NCI-H510A treated with DMSO at 0.1 percent for 48 hours (cell line): ENCODE results near the gene MAPT.
"Not testable (repeated sequence)": the region's sequence is repeated elsewhere in the genome, so short reads cannot be mapped to it uniquely, and the experiment has no call there.

Experiments used
- DNase-seq: peaks from one replicate; lab custom pipeline; 2025; lab: John Stamatoyannopoulos, UW

Gene MAPT

DNA sequence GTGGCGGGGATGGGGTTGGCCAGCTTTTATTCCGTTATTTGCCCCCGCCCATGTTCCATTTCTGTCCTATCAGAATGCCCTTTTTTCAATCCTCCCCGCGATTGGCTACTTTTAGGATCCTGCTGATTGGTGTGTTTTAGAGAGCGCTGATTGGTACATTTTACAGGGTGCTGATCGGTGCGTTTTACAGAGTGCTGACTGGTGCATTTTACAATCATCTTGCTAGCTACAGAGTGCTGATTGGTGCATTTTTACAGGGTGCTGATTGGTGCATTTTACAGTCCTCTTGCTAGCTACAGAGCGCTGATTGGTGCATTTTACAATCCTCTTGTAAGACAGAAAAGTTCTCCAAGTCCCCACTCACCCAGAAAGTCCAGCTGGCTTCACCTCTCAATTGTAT is 32.2 kb upstream of the MAPT start:
- DNase-seq: not testable (repeated sequence)

DNA sequence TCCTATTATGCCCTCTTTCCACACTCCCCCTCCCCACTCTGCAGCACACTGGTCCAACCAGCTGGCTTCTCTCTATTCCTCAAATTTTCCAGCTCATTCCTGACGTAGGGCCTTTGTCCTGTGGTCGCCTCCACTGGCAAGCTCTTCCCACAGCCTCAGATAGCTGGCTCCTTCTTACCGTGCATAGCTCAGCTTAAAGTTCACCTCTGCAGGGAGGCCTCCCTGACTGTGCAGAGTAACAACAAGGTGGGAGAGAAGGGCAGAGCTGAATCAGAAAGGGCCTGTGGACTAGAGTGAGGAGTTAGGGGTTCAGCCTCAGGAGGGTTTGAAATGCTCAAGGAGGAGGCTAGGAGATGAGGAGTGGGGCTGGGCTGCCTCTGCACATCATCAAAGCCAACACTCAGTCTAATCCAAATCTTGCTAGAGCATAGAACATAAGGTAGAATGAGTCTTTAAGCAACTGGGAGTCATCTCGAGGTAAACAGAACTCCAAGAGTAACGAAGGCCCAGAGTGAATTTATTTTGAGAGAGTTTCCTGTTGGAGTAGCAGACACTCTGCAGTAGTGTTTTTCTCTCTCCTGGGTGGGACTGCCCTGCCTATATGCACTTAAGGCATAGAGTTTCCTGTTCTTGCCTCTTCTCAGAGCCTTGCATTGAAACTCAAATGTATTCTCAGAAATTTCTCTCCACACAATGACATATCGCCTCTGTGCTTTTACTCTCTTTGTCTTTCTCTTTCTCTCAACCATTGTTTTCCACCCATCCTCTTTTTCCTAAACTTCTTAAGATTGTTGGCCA is 30.3 kb upstream of the MAPT start:
- DNase-seq: no peak

DNA sequence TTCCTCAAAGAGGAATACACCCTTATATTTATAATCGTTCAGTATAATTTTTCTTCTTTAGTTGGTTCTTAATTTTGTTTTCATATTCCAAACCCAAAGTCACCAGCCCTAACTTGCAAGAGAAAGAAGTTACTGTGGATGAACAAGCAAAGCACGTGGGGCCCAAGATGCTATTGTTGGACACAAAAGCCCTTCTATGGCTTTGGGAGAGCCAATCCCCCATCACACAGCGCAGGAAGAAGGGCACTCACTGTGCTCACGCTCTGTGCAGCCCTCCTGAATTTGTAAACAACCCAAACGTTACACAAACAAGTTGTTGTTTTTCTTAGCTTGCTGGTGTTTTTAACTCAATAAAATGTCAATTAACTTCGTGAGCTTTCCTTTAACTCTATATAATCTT is 27.2 kb upstream of the MAPT start:
- DNase-seq: no peak

DNA sequence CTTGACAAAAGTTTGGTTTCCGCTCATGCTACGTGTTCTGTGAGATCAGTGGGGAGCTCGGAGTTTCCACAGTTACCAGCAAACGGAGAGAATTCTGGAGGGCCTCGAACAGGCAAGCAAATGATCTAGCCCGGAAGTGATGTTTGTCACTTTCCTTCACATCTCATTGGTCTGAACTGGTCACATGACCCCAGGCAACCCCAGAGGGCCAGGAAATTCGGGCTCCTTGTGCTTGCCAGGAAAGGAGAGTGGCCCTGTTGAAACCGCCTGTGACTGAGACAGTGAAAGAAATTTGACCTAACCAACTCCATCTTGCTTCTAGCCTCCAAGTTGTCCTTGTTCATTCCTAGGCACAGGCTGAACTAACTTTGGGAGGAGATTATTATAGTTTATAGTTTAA is 26.7 kb upstream of the MAPT start:
- no peak for DNase-seq

DNA sequence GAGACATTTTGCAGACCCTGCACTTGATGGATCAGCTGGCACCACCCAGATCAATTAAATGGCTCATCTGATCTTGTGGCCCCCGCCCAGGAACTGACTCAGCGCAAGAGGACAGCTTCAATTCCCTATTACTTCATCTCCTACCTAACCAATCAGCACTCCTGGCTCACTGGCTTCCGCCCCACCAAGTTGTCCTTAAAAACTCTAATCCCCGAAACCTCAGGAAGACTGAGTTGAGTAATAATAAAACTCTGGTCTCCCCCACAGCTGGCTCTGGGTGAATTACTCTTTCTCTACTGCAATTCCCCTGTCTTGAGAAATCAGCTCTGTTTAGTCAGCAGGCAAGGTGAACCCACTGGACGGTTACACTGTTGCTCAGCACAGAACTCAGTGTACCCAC is 26.1 kb upstream of the MAPT start:
- no peak for DNase-seq

DNA sequence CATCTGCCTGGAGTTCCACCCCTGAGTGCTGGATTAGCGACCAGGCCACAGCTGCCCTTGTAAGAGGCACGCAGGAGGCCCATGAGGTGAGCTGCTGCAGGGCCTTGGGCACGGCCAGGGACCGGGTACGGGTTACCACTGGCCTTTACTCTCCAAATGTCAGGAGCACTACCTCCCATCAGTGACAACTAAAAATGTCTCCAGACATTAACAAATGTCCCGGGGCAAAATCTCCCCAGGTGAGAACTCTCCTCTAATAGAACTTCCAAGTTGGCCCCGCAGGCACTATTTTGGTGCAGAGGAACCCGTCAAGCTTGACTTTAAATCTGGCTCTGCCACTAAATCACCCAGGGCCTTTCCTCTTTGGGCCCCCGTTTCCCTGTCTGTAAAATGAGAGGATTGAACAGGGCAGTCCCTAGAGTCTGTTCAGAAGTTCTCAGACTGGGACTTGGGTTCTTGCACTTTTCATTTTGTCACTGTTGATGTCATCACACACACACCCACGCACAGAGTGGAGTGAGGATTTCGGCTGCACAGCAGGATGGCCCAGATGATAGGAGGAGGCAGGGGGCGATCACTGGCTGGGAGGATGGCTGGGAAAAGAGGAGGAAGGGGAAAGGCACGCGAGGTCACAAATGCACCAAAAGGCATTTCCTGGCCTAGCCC is 24.5 kb upstream of the MAPT start:
- no peak for DNase-seq

DNA sequence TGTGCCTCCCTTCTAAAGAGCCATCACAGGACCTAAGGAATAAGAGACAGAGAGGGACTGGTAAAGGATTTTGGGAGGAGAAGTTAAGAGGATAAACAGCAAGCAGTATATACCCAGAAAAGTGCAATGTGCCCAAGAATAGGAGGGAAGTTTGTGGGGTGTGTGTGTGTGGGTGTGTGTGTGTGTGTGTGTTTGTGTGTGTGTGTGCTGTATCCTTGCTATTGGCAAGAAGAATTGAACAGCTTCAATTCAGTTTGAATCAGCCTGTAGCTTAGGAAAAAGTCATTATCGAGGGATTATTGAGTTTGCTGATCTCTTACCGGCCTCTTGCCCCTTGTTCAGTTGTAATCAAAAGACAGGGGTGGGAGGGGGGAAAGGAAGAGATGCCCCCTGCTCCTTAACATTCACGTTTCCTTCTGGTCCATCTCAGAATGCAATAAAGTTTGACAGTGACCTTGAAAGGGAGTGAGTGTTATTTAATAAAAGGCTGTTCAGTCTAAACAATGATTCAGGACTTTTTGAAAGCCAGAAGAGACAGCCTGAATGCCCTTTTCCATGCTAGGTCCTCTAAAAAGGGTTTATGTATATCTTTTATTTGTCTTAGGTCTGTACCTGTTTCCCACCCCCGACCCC is 23.9 kb upstream of the MAPT start:
- DNase-seq: no peak

DNA sequence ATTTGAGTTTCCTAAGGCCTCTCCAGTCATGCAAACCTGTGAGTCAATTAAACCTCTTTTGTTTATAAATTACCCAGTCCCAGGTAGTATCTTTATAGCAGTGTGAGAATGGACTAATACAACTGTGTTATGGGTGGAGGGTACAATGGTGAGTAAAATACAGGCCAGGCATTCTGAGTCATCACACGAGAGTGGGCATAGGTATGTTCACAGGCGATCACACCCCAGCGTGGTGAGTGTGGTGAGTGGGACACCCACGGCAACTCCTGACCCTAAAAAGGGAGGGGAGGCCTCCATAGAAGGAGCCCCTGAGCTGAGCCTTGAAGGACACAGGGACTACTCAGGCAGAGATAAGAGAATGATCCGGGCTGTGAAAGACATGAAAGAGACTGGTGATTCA is 22.6 kb upstream of the MAPT start:
- no peak for DNase-seq

DNA sequence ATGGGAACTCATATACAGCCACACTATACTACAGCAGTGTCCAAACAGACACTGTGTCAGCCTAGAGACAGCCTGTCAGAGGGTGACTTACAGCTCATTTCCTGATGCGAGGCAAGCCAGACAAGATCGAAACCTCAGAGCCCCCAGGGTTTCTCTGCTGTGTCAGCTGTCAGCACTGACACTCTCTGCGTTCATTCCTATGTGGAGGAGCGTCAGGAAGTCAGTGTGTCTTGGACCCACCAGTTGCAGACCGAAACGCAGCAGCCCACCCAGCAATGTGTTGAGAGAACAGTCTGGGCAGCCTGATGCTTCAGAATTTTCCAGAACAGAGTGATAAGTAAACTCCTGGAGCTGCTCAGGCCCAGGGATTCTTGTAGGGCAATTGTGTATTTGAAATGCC is 20.6 kb upstream of the MAPT start:
- DNase-seq: no peak

DNA sequence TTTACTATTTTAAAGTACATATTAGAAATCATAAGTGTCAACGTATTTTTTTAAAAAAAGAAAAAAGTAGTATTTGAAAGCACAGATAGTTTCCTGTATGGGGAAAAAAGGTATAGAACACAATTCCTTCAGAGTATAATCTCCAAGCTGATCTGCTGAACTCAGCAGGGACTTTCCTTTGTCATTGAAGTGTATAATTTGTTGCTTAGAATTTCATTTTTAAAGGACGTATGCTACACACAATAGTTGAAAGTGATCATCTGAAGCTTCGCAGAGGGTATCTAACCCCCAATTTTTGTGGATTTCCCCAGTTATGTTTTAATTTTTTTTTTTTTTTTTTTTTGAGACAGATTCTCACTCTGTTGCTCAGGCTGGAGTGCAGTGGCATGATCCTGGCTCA is 20.2 kb upstream of the MAPT start:
- no peak for DNase-seq

DNA sequence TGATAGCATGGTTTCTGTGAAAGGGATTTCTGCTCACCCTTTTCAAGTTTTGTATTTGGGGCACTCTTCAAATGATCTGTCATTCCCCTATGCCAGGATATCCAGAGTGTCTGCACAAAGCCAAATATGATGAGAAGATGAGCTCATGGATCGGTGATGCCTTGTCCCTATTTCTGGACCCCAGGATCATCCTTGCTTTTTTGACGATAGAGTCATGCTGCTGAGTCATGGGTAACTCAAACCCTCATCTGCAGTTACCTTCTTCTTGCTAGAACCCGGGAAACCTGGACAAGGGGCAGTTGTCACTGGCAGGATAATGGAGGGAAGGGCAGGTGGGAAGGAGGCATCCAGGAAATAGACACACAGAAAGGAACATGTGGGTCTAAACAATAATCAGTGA is 17.8 kb upstream of the MAPT start:
- DNase-seq: no peak

DNA sequence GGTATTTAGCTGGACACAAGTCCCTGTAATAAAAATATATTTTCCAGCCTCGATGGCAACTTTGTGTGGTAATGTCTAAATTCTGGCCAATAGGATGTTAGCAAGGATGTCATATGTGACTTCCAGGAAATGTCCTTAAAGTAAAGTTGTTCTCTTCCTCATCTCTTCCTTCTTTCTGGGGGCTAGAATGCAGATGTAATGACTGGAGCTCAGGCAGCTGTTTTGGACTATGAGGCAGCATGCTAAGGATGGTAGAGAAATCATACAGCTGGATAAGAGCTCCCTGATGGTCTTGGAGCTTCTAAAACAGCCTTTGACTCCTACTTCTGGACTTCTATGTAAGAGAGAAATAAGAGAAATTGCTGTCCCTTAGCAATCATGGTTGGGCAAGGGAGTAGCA is 16.9 kb upstream of the MAPT start:
- no peak for DNase-seq

DNA sequence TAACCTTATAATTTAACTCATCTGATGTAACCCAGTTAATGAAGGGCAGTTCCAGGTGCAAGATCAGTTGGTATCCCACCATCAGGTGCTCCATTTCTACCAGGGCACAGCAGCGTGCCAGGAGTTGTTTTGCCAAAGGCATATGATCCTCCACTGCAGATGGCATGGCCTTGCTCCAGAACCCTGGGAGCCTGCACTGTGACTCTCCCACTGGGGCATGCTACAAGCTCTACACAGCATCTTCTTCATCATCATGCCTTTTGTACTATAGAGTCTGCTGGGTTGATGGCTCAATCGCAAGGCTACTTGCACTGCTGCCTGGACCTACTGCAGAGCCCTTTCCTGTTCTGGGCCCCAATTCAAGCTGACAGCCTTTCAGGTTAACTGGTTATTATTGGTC is 11.3 kb upstream of the MAPT start:
- DNase-seq: no peak

DNA sequence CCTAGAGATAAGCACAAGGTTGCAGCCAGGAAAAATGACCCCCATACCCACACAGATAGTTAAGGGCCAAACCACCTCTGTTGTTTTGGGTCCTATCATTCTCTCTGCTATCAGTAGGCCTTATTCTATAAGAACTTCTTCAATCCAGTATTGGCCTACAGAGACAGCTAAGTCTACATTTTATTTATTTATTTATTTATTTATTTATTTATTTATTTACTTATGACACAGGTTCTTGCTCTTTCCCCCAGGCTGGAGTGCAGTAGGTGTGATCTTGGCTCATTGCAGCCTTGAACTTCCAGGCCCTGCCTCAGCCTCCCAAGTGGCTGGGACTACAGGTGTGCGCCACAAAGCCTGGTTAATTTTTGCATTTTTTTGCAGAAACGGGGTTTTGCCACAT is 7.5 kb upstream of the MAPT start:
- DNase-seq: no peak

DNA sequence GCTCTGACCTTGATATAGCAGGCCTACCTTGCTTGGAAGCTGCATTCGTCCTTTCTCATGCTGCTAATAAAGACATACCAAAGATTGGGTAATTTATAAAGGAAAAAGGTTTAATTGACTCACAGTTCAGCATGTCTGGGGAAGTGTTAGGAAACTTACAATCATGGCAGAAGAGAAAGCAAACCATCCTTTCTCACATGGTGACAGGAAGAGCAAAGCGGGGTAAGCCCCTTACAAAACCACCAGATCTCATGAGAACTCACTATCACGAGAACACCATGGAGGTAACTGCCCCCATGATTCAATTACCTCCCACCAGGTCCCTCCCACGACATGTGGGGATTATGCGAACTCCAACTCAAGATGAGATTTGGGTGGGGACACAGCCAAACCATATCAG is 6.0 kb upstream of the MAPT start:
- DNase-seq: no peak

DNA sequence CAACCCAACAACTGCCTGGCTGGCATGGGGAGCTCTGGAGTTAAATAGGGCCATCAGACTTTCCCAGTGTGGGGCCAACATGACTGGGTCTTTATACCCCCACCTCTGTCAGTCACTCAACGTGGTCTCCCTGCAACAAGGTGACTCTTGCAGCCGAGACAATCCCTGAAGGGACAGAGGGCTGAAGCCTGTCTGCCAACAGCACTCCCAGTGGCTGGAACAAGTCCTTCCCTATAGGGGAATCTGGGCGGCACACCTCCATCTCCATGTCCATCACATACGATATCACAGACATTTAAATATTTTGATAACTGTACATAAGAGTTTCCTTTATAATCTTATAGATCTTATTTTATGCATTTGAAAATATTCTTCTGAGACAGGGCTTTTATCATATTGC is 4.8 kb upstream of the MAPT start:
- no peak for DNase-seq

DNA sequence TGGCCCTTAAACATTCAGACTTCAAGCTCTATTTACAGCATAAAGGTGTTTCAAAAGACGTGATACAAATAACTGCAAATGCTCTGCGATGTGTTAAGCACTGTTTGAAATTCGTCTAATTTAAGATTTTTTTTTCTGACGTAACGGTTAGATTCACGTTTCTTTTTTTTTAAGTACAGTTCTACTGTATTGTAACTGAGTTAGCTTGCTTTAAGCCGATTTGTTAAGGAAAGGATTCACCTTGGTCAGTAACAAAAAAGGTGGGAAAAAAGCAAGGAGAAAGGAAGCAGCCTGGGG is 681 bp upstream of the MAPT start:
- DNase-seq: peak; percentile 36

DNA sequence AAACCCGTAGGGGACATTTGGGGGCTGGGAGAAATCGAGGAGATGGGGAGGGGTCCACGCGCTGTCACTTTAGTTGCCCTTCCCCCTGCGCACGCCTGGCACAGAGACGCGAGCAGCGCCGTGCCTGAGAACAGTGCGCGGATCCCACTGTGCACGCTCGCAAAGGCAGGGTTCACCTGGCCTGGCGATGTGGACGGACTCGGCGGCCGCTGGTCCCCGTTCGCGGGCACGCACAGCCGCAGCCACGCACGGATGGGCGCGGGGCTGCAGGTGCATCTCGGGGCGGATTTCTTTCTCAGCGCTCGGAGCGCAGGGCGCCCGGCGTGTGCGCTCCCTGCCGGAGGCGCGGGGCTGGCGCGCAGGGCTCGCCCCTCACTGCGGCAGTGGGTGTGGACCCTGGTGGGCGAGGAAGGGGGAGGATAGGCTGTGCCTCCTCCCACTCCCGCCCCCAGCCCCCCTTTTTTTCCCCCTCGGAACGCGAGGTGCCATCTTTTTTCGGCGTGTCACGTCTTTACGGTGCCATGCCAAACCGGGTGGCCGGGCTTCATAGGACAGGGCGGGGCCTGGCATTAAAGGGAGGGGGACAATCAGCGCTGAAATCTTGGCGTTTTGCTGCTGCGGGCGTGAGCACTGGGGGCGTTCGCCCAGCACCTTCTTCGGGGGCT is 1.1 kb downstream of the MAPT start:
- DNase-seq: peak; percentile 12

DNA sequence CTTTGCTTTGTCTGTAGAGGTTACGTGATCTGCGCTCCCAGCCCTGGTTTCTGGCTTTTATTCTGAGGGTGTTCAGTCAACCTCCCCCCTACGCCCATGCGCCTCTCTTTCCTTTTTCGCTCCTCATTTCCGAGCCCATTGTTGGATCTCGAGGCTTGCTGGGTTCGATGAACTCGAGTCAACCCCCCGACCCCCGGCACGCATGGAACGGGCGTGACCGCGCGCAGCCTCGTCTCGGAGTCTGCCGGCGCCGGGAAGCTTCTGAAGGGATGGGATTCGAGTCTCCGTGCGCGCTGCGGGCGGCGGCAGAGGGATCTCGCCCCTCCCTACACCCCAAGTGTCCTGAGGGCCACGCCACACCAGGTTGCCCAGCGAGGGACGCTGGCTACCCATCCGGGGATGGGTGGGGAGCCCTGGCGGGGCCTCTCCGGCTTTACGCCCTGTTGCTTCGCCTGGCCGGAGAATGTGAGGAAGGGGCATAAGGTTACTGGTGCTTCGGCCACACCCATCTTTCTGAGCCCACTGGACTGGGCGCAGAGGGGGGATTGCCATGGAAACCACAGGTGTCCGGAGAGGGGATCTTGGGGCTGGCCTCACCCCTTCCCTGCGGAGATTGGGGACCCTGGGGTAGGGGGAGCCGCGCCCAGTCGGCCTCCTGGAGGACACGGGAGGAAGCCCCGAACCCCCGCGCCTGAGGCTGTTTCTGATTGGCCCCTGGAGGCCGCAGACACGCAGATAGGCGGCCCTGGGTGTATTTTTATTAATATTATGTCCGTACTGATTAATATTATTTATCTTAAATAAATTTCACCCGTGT is 1.8 kb downstream of the MAPT start:
- DNase-seq: peak; percentile 12

DNA sequence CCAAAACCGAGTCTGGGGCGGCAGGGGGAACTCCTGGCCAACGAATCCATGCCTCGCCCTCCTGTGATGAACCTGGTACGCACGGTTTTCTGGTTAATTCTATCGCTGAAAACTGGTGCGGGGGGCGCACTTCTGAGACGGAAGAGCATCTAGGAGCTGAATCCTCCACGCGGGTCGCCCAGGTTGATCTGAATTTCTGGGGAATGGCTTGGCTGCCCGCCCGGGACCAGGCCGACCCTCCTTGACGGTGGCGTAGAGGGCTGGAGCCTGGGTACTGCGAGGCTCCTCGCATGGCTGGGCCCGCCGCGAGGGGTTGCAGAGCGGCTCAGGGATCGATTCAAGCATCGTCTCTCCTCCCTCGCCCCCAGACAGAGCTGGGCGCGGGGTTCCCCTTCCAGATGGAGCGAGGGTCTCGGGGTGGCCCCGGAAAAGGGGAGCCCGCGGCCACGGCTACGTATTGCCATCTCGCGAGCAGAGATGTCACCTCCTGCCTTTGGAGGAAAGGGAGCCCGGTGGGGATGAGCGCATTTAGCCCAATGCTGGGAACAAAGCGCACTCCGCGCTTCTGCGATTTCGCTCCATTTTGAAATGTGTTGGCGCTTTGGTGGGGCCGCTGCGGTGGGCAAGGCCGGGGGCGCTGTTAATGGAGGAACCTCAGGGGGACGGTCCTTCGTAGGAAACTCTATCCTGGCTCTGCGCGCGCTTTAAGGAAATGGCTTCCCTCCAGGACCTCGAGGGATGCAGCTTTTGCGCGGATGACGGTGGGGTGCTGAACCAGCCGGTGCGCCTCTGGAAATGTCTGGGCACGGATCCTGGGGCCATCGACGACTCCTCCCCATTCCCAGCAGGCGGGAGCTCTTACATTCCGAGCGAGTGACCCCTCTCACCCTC is 2.7 kb downstream of the MAPT start:
- DNase-seq: no peak

DNA sequence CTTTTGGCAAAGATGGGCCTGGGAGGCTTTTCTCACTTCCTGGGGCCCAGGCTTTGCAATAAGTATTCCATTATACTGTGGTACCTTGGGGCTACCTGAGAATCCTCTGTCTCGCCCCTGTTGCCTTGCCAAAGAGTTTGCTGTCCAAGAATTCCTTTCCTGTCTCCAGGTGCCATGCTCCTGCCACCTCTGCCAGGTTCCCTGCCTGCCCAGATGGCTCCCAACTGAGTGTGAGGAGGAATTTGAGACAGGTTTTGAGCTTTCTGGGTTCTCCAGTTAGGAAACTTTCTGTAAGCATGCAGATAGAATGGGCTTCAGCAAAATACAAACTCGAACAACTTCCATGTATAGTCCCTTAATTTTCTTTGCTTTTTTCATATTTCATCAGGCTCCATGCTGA is 5.8 kb downstream of the MAPT start:
- DNase-seq: no peak
